ENCODE data around the gene KAT14.

DNA sequence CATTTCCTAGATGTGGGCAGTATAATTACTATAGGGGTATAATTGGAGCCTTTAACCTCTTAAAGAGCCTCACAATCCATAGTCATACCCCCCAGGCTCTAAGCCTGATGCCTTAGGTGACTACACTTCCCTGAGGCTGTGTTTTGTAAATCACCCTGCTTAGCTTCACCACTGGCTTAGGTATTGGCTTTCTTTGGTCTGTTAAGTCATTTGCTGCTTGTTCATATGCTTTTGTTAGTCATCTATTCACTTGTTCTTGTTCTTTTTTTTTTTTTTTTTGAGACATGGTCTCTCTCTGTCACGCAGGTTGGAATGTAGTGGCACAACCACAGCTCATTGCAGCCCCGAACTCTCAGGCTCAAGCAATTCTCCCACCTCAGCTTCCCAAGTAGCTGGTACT, 26.7 kb downstream of the KAT14 start:
- TF ChIP-seq, protein P1, sequence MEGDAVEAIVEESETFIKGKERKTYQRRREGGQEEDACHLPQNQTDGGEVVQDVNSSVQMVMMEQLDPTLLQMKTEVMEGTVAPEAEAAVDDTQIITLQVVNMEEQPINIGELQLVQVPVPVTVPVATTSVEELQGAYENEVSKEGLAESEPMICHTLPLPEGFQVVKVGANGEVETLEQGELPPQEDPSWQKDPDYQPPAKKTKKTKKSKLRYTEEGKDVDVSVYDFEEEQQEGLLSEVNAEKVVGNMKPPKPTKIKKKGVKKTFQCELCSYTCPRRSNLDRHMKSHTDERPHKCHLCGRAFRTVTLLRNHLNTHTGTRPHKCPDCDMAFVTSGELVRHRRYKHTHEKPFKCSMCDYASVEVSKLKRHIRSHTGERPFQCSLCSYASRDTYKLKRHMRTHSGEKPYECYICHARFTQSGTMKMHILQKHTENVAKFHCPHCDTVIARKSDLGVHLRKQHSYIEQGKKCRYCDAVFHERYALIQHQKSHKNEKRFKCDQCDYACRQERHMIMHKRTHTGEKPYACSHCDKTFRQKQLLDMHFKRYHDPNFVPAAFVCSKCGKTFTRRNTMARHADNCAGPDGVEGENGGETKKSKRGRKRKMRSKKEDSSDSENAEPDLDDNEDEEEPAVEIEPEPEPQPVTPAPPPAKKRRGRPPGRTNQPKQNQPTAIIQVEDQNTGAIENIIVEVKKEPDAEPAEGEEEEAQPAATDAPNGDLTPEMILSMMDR (conservative IDR thresholded peaks at IDR 0.05; ENCODE audit: low read depth, low read length), result no peak
- TF ChIP-seq EZH2 (IDR thresholded peaks at IDR 0.05; ENCODE audit: low read length, unreplicated experiment), result no peak
